GM18526 (cell line): ENCODE results near the gene DSCAML1.

Experiments used
- POLR2A ChIP-seq: IDR thresholded peaks from 3 replicates; pipeline ENCODE4 v1.6.1; 2011; ENCODE audit not compliant: insufficient read length; ENCODE audit errors: extremely low read depth

The DSCAML1 gene

GRCh38 chr11:117597071-117597470 is 199.9 kb downstream of the DSCAML1 start:
- TF ChIP-seq POLR2A = no peak

GRCh38 chr11:117595440-117595839 is 201.6 kb downstream of the DSCAML1 start:
- no peak for TF ChIP-seq POLR2A

GRCh38 chr11:117594721-117595120 is 202.3 kb downstream of the DSCAML1 start:
- no peak for TF ChIP-seq POLR2A

GRCh38 chr11:117593065-117593464 is 204.0 kb downstream of the DSCAML1 start:
- TF ChIP-seq POLR2A = no peak

- TF ChIP-seq POLR2A = no peak
These were observed 205.5 kb downstream of the DSCAML1 start for GRCh38 chr11:117591316-117592039.

- no peak for TF ChIP-seq POLR2A
These were observed 208.0 kb downstream of the DSCAML1 start for GRCh38 chr11:117589063-117589462.

GRCh38 chr11:117588166-117588810 is 208.7 kb downstream of the DSCAML1 start:
- TF ChIP-seq POLR2A = no peak

GRCh38 chr11:117587416-117587815 is 209.6 kb downstream of the DSCAML1 start:
- TF ChIP-seq POLR2A = no peak

GRCh38 chr11:117586392-117586791 is 210.6 kb downstream of the DSCAML1 start:
- no peak for TF ChIP-seq POLR2A

- no peak for TF ChIP-seq POLR2A
These were observed 211.4 kb downstream of the DSCAML1 start for GRCh38 chr11:117585631-117586030.

- no peak for TF ChIP-seq POLR2A
These were observed 212.8 kb downstream of the DSCAML1 start for GRCh38 chr11:117584056-117584830.

GRCh38 chr11:117583063-117583801 is 213.8 kb downstream of the DSCAML1 start:
- no peak for TF ChIP-seq POLR2A

- no peak for TF ChIP-seq POLR2A
These were observed 214.6 kb downstream of the DSCAML1 start for GRCh38 chr11:117582433-117582832.

GRCh38 chr11:117580866-117581265 is 216.2 kb downstream of the DSCAML1 start:
- TF ChIP-seq POLR2A = no peak

GRCh38 chr11:117579161-117579560 is 217.9 kb downstream of the DSCAML1 start:
- no peak for TF ChIP-seq POLR2A
